Mesodermal cell (in vitro differentiated cells): ENCODE data around the gene OPRM1. TPM values are rescaled to one million over a fixed set of nuclear protein-coding genes. Genes with fewer than 3 reads are reported as not detected.

Source experiments
- H3K27ac ChIP-seq: 2 replicates; pipeline ENCODE4 v1.7.0; 2013; ENCODE audit warnings: mild to moderate bottlenecking, low read depth, low read length, moderate library complexity; ENCODE audit not compliant: severe bottlenecking
- H3K36me3 ChIP-seq: 2 replicates; pipeline ENCODE4 v1.7.1; 2013; ENCODE audit warnings: mild to moderate bottlenecking, low read length, moderate library complexity; ENCODE audit not compliant: control insufficient read depth, insufficient read depth
- H3K4me1 ChIP-seq: one replicate; pipeline ENCODE4 v1.7.1; 2013; ENCODE audit warnings: mild to moderate bottlenecking, low read length; ENCODE audit not compliant: insufficient read depth, control insufficient read depth, poor library complexity, severe bottlenecking
- H3K4me3 ChIP-seq: 2 replicates; pipeline ENCODE4 v1.7.0; 2013; ENCODE audit warnings: low read length, control low read depth, mild to moderate bottlenecking; ENCODE audit not compliant: insufficient read depth, poor library complexity, severe bottlenecking; ENCODE audit errors: extremely low read depth
- H3K9me3 ChIP-seq: 2 replicates; pipeline ENCODE4 v1.7.1; 2013; ENCODE audit warnings: mild to moderate bottlenecking, low read length, moderate library complexity; ENCODE audit not compliant: control insufficient read depth
- WGBS, 2 experiments: methylation state at CpG; one replicate each; pipeline ENCODE4 v1.1.5; 2013; ENCODE audit warnings: missing lambda C conversion rate in 2 of 2; ENCODE audit not compliant: insufficient coverage in 2 of 2; 5-methylcytosine and 5-hydroxymethylcytosine counted together
- polyA plus RNA-seq, 2 experiments: library from polyadenylated mRNA; stranded (reverse); fragments of 50-300 nt; gene quantifications; one replicate each; pipeline ENCODE4 v1.2.3, GENCODE V29; 2013

Gene OPRM1
- not detected for polyA plus RNA-seq (2013, experiment 1 of 2)
- not detected for polyA plus RNA-seq (2013, experiment 2 of 2)

DNA sequence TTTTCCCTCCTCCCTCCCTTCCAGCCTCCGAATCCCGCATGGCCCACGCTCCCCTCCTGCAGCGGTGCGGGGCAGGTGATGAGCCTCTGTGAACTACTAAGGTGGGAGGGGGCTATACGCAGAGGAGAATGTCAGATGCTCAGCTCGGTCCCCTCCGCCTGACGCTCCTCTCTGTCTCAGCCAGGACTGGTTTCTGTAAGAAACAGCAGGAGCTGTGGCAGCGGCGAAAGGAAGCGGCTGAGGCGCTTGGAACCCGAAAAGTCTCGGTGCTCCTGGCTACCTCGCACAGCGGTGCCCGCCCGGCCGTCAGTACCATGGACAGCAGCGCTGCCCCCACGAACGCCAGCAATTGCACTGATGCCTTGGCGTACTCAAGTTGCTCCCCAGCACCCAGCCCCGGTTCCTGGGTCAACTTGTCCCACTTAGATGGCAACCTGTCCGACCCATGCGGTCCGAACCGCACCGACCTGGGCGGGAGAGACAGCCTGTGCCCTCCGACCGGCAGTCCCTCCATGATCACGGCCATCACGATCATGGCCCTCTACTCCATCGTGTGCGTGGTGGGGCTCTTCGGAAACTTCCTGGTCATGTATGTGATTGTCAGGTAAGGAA, at the start of gene OPRM1:
Gene OPRM1, plus strand, starts transcription at position 10 of the 612 bp plus-strand sequence. Its CDS starts 305 bp downstream, at position 315.
- WGBS, 2 experiments, result 0 to 4% methylated on average over 18 to 24 of the region's 38 CpGs
- no peaks in the 10 kb centered on the region for H3K9me3 ChIP-seq
- no peaks in the 10 kb centered on the region for H3K4me1 ChIP-seq
- H3K27ac ChIP-seq, result no peak within 1 kb of the TSS
- H3K4me3 ChIP-seq, result no peak within 1 kb of the TSS
- H3K36me3 ChIP-seq, result no peaks in the 10 kb centered on the region

DNA sequence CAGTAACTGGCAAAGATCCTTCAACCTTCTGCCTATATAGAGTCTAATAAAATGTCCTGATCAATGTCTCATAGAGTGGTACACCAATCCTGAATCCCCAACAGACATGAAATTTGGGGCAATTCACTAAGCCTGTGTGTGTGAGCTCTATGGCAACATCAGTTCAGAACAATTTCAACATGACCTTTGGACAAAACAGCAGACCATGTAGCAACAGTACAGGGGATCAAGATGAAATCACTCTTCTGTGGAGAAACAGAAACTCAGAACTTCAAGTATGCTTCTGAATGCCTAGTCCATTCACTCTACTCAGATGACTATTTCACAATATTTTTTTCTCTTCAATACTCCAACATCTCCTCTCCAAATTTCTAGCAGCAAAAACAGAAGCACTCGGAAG, 49.1 kb upstream of the OPRM1 start:
- Histone ChIP-seq H3K27ac (no peak overlapping the region), H3K9me3 (no peaks in the 10 kb centered on the region), H3K36me3 (no peaks in the 10 kb centered on the region), H3K4me1 (no peaks in the 10 kb centered on the region), H3K4me3 (no peak overlapping the region)
- 82 to 86% methylated on average over 1 of the region's 1 CpG for WGBS, 2 experiments

DNA sequence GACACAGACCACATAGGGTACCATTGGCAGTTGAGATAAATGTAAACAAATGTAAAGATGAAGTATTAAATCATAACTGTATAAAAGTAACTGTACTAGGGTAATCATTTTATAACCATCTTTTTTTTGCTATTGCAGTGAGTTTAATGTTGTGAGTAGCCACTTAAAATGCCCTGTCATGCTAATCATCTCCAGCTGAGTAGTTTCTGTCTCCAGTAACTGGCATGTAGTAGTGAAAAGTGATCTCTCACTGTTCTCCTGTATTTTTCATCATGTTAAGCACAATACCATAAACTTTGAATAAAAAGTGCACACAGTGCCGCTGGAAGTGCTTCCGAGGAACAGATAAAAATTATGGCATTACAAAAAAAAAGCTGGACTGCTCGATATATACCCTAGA, 45.0 kb upstream of the OPRM1 start:
- no peaks in the 10 kb centered on the region for H3K4me1 ChIP-seq
- H3K9me3 ChIP-seq, result no peaks in the 10 kb centered on the region
- no peak overlapping the region for H3K27ac ChIP-seq
- 87 to 90% methylated on average over 2 to 3 of the region's 3 CpGs for WGBS, 2 experiments
- no peaks in the 10 kb centered on the region for H3K36me3 ChIP-seq
- no peak overlapping the region for H3K4me3 ChIP-seq

DNA sequence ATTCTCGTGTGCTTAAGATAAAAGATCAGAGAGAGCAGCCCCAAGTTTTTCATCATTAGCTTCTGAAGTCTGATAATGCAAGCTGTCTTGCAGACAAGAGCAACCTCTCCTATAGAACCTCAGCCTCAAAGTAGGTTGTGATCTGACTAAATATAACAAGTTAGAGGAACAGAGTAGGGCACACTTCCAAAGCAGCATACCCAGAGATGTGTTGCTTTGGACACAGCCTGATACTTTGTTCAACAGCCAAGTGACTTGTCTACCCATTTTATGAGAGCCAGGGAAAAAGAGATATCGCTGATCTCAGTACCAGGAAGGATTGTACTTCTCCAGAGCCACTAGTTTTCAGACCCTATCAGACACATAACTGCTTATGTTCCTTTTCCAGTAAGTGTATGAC, 44.2 kb upstream of the OPRM1 start:
- WGBS, 2 experiments, result no CpG with 5 or more reads among the region's 2 CpGs
- no peaks in the 10 kb centered on the region for H3K36me3 ChIP-seq
- H3K9me3 ChIP-seq, result no peaks in the 10 kb centered on the region
- no peak overlapping the region for H3K27ac ChIP-seq
- no peaks in the 10 kb centered on the region for H3K4me1 ChIP-seq
- no peak overlapping the region for H3K4me3 ChIP-seq

DNA sequence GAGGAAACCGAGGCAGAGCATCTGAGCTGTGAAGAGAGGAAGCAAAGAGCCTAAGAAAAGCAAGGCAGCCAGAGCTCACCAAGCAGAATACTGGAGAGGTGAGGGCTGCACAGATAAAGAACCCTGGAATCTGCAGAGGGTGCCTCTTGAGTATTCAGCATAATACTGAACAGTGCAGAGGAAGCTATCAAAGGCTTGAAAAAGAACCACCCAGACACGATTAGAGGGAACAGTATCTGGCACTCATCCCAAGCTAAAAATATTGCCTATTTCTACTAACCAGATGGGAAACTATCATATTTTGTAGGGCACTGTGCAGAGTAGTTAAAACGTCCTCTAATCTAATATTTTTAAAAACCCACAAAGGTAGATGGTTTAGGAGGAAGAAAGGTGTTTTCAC, 41.8 kb upstream of the OPRM1 start:
- 100% methylated on average over 1 of the region's 3 CpGs for WGBS, 2 experiments
- no peaks in the 10 kb centered on the region for H3K36me3 ChIP-seq
- H3K27ac ChIP-seq, result no peak overlapping the region
- no peaks in the 10 kb centered on the region for H3K9me3 ChIP-seq
- no peaks in the 10 kb centered on the region for H3K4me1 ChIP-seq
- H3K4me3 ChIP-seq, result no peak overlapping the region

DNA sequence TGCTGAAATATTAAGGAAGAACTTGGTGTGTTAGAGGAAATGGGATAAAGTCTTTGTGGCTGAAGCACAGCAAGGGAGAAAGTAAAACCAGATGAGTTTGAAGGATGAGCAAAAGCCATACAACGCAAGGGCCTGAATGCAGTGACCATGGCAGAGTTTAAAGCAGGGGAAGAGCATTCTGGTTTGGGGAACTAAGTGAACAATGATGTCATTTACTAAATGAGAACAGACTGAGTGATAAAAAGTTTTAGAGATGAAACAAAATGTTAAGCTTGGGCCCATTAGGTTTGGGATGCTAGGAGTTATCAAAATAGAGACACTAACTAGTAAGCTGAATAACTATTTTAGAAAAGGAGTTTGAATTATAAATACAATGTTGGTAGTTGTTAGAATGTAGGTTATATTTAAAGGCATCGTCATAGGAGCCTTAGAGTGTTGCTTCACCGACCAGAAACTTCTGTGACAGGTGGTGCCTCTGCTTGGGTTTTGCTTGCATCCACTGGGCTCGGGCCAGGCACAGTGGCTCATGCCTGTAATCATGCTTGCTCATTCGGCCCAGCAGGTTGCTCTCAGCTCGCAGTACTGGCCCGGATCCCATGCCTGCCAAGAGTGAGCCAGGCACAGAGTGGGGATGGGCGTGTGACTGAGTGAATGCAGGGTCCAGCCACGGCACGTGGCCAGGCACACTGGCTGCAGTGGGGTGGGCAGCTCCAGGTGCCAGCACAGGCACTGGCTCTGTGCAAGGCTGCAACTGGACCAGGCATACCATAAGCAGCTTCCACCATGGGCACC, 37.4 kb upstream of the OPRM1 start:
- H3K4me3 ChIP-seq, result no peak overlapping the region
- H3K4me1 ChIP-seq, result no peaks in the 10 kb centered on the region
- H3K9me3 ChIP-seq, result no peaks in the 10 kb centered on the region
- no peak overlapping the region for H3K27ac ChIP-seq
- H3K36me3 ChIP-seq, result no peaks in the 10 kb centered on the region
- WGBS, 2 experiments, result 86 to 88% methylated on average over 8 of the region's 10 CpGs

DNA sequence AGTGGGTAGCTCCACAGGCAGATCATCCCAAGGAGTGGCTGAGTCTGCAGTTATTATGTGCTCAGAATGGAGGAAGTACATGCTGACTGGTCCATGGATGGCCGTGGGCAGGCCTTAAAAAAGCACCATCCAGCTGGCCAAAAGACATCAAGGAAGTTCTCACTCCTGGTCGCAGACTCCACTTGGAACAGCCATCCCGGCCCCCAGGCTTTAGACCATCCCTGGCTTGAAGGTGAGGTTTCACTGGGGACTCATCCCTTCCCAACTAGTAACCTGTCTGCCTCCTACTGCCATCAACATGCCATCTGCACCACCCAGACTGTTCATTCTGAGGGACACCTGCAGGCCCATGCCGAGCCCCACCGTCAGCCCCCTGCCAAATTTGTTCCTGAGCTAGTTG, 36.1 kb upstream of the OPRM1 start:
- Histone ChIP-seq H3K36me3 (no peaks in the 10 kb centered on the region), H3K4me3 (no peak overlapping the region), H3K4me1 (no peaks in the 10 kb centered on the region), H3K27ac (no peak overlapping the region), H3K9me3 (no peaks in the 10 kb centered on the region)
- 67 to 82% methylated on average over 3 to 5 of the region's 5 CpGs for WGBS, 2 experiments

DNA sequence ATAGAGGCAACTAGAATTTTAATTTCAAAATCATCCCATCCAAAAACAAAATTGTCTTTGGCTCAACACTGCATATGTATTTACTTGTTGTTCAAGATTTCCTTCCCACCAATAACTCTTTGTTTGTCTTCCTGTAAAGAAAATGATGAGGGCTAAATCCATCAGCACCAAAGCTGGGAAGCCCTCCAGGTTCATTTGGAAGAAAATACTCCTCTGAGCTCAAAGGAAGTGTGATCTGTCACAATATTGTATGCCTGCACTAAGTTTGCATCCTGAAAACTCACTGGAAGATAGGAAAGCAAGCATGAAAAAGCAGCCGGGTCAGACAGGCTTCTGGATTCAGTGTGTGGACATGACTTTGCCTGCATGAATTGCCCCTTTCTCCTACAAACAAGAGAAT, 28.7 kb upstream of the OPRM1 start:
- Histone ChIP-seq H3K4me3 (no peak overlapping the region), H3K36me3 (no peaks in the 10 kb centered on the region), H3K27ac (no peak overlapping the region), H3K4me1 (no peaks in the 10 kb centered on the region), H3K9me3 (no peaks in the 10 kb centered on the region)
- WGBS, 2 experiments, result 73 to 100% methylated on average over 1 of the region's 1 CpG

DNA sequence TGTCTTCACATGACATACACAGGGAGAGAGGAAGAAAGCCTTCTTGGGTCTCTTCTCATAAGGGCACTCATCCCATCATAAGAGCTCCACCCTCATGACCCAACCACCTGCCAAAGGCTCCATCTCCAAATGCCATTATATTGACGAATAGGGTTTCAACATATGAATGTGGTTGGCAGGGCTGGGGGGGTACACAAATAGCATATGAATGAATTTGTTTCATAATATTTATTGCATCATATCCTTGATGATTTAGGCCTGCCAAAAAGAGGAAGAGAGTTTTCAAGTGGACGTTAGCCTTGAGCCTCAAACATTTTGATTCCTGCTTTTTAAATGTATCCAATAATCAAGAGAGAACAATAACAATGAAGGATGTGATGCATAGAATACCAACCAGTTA, 26.2 kb upstream of the OPRM1 start:
- Histone ChIP-seq H3K9me3 (no peaks in the 10 kb centered on the region), H3K36me3 (no peaks in the 10 kb centered on the region), H3K4me1 (no peaks in the 10 kb centered on the region), H3K4me3 (no peak overlapping the region), H3K27ac (no peak overlapping the region)
- no CpG with 5 or more reads among the region's 2 CpGs for WGBS, 2 experiments

DNA sequence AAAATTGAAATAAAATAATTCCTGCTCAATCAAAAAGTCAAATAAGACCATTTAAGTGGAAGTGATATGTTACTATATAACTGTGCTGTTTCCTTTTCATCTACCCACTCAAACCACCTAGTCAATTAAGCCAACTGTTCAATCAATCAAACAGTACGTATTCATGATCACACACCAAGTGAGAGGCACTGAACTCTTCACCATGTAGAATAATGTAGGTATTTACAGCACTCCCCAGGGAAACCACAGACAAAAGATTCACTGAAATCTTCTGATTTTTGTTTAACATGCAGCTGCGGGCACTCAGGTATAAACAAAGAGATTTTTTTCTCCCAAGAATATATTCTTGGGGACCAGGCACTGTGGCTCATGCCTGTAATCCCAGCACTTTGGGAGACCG, 21.3 kb upstream of the OPRM1 start:
- Histone ChIP-seq H3K9me3 (no peaks in the 10 kb centered on the region), H3K4me1 (no peaks in the 10 kb centered on the region), H3K36me3 (no peaks in the 10 kb centered on the region), H3K4me3 (no peak overlapping the region), H3K27ac (no peak overlapping the region)
- 100% methylated on average over 1 of the region's 3 CpGs; no CpG with 5 or more reads in 1 of the 2 experiments for WGBS, 2 experiments

DNA sequence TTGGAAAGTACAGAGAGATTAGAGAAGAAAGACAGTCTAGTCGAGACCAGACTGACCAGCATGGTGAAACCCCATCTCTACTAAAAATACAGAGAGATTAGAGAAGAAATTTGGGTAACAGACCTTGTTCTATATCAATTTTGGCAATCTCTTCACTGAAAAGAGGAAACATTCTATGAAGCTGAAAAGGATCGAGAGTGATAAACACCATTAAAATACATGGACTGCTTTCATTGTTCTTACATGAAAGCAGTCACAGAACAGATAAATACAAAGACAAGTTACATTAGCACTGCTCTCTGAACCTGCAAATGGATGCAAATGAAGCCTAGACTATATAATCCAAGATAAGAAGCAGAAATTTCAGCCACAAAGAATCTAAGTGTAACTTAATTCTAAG, 8.4 kb upstream of the OPRM1 start:
- 86% methylated on average over 1 of the region's 2 CpGs; no CpG with 5 or more reads in 1 of the 2 experiments for WGBS, 2 experiments
- Histone ChIP-seq H3K4me1 (no peaks in the 10 kb centered on the region), H3K9me3 (no peaks in the 10 kb centered on the region), H3K36me3 (no peaks in the 10 kb centered on the region), H3K27ac (no peak overlapping the region), H3K4me3 (no peak overlapping the region)
